CD4-positive, alpha-beta T cell (primary cell): Measurements from ENCODE around the gene P3H2. TPM values are rescaled to one million over a fixed set of nuclear protein-coding genes. Genes with fewer than 3 reads are reported as not detected.

Source experiments
- ATAC-seq: fragments of 200-7000 bp; cut with Tn5 transposase; one replicate; pipeline ENCODE4 v1.10.0; 2022; ENCODE audit warnings: mild to moderate bottlenecking; ENCODE audit not compliant: poor library complexity
- CTCF ChIA-PET: fragments of 350-600 bp; sonication (Branson Sonifier 250); formaldehyde crosslinking; loops from one replicate; lab custom pipeline; 2021; ENCODE audit warnings: antibody characterized with exemption, inconsistent platforms; lab: Charles Lee
- POLR2A ChIA-PET: fragments of 350-600 bp; sonication (Branson Sonifier 250); formaldehyde crosslinking; loops from one replicate; lab custom pipeline; 2021; ENCODE audit warnings: antibody characterized with exemption, inconsistent platforms; lab: Charles Lee
- DNase-seq, 14 experiments: peaks; one replicate each; pipeline ENCODE4 v3.0.0-alpha.2; 2013 to 2020; ENCODE audit warnings: mixed read lengths in 2 of 14
- H3K27ac ChIP-seq, 2 donors: one replicate each; pipeline versions ENCODE4 v1.5.1 to v1.7.0; 2013; ENCODE audit warnings: low read length in 2 of 2, low read depth in 1 of 2, mild to moderate bottlenecking in 1 of 2
- H3K27me3 ChIP-seq, 2 experiments: 1 replicate in 1 of 2; 2 replicates in 1 of 2; pipeline versions ENCODE4 v1.6.1 to v1.7.0; 2013; ENCODE audit warnings: low read length in 2 of 2, control low read depth in 1 of 2, mild to moderate bottlenecking in 1 of 2, moderate library complexity in 1 of 2; ENCODE audit not compliant: insufficient read depth in 2 of 2, control insufficient read depth in 1 of 2
- H3K36me3 ChIP-seq: one replicate; pipeline ENCODE4 v1.6.1; 2013; ENCODE audit warnings: low read length, control low read depth; ENCODE audit not compliant: insufficient read depth
- H3K4me1 ChIP-seq: one replicate; pipeline ENCODE4 v1.6.1; 2013; ENCODE audit warnings: low read length, control low read depth; ENCODE audit not compliant: insufficient read depth
- H3K4me3 ChIP-seq: one replicate; pipeline ENCODE4 v1.5.1; 2013; ENCODE audit warnings: mild to moderate bottlenecking, low read length, moderate library complexity
- H3K9me3 ChIP-seq, 2 experiments: 1 replicate in 1 of 2; 2 replicates in 1 of 2; pipeline versions ENCODE4 v1.6.1 to v1.7.0; 2013; ENCODE audit warnings: low read length in 2 of 2, mild to moderate bottlenecking in 2 of 2, control low read depth in 1 of 2, moderate library complexity in 1 of 2; ENCODE audit not compliant: control insufficient read depth in 1 of 2, insufficient read depth in 1 of 2
- H3K27ac Mint-ChIP-seq: one replicate; pipeline ENCODE4 v1.8.0; 2020; ENCODE audit warnings: mixed read lengths
- H3K27me3 Mint-ChIP-seq: one replicate; pipeline ENCODE4 v1.8.0; 2021; ENCODE audit warnings: mixed read lengths
- H3K36me3 Mint-ChIP-seq: one replicate; pipeline ENCODE4 v1.8.0; 2021; ENCODE audit warnings: low read depth, mixed read lengths
- H3K4me1 Mint-ChIP-seq: one replicate; pipeline ENCODE4 v1.8.0; 2021; ENCODE audit warnings: low read depth, mixed read lengths
- H3K4me3 Mint-ChIP-seq: one replicate; pipeline ENCODE4 v1.8.0; 2020; ENCODE audit warnings: mild to moderate bottlenecking, mixed read lengths
- H3K9me3 Mint-ChIP-seq: one replicate; pipeline ENCODE4 v1.8.0; 2020; ENCODE audit warnings: mixed read lengths
- intact Hi-C, 2 experiments: fragments of 100-400 bp; cut with DNase I in 1 of 2; cut with micrococcal nuclease in 1 of 2; formaldehyde crosslinking; loops; one replicate each; pipeline versions ENCODE4 v1.15.1 to v1.9.0; 2023 to 2025; cut with DNase I, micrococcal nuclease
- total RNA-seq, 174 experiments: library from RNA in 2 of 174; stranded (reverse) in 2 of 174; gene quantifications; one replicate each; pipeline ENCODE4 v1.2.3 and lab custom pipeline; 2021 to 2026
- TF ChIP-seq, protein P1 (sequence below): fragments of 200-600 bp; IDR thresholded peaks from one replicate; pipeline ENCODE4 v1.8.0; 2022; ENCODE audit warnings: antibody characterized with exemption, mild to moderate bottlenecking

The P3H2 gene
- total RNA-seq, 2 experiments from 2014 or later, result not detected

DNA sequence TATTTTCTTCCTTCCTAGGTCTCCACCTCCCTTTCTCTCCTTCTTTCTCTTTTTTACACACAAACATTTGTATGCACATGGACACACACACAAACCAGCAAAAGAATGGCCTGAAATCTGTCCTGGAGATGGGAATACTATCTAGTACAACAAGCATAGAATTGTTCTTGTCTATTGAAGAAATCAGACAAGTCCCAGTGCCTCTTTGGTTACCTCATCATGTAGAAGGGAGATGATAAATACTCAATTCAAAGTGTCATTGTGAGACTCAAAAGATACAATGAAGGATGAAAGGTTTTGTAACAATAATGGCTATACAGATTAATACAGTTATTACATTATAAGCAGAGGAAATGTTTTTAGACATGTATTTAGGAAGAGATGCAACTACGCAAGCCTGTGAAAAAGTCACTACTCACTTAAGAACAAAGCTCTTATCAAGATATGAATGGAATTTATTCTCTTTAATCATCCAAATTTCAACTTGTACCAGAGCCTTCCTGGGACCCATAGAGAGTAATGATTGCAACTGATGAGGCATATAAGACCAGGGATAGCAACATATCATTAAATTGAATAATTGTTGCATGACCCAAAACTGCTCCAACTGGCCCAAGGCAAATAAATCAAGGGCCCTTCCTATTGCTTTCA, 43.2 kb downstream of the P3H2 start:
- POLR2A ChIA-PET, result no interaction called here
- TF ChIP-seq, protein P1, sequence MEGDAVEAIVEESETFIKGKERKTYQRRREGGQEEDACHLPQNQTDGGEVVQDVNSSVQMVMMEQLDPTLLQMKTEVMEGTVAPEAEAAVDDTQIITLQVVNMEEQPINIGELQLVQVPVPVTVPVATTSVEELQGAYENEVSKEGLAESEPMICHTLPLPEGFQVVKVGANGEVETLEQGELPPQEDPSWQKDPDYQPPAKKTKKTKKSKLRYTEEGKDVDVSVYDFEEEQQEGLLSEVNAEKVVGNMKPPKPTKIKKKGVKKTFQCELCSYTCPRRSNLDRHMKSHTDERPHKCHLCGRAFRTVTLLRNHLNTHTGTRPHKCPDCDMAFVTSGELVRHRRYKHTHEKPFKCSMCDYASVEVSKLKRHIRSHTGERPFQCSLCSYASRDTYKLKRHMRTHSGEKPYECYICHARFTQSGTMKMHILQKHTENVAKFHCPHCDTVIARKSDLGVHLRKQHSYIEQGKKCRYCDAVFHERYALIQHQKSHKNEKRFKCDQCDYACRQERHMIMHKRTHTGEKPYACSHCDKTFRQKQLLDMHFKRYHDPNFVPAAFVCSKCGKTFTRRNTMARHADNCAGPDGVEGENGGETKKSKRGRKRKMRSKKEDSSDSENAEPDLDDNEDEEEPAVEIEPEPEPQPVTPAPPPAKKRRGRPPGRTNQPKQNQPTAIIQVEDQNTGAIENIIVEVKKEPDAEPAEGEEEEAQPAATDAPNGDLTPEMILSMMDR, result no peak
- Histone ChIP-seq H3K27ac (no peak overlapping the region), H3K36me3 (no peaks in the 10 kb centered on the region), H3K27me3 (peaks cover 4 to 5% of the 10 kb centered on the region in 2 experiments), H3K4me1 (no peaks in the 10 kb centered on the region), H3K9me3 (no peaks in the 10 kb centered on the region), H3K4me3 (no peak overlapping the region)
- intact Hi-C loops, result no loop called here
- CTCF ChIA-PET, result no interaction called here
- Mint-ChIP-seq H3K27me3 (peaks cover 46% of the 10 kb centered on the region), H3K27ac (no peak overlapping the region), H3K4me1 (no peaks in the 10 kb centered on the region), H3K9me3 (no peaks in the 10 kb centered on the region), H3K36me3 (no peaks in the 10 kb centered on the region), H3K4me3 (no peak overlapping the region)
- ATAC-seq, result no peak
- DNase-seq, result no peak

- no peaks in the 10 kb centered on the region for H3K36me3 Mint-ChIP-seq
- no peak overlapping the region for H3K4me3 Mint-ChIP-seq
- Histone ChIP-seq H3K27me3 (peaks cover 4 to 5% of the 10 kb centered on the region in 2 experiments), H3K4me1 (no peaks in the 10 kb centered on the region), H3K27ac (no peak overlapping the region), H3K9me3 (no peaks in the 10 kb centered on the region), H3K36me3 (no peaks in the 10 kb centered on the region), H3K4me3 (no peak overlapping the region)
- peaks cover 42% of the 10 kb centered on the region for H3K27me3 Mint-ChIP-seq
- DNase-seq (no peak), ATAC-seq (no peak)
- H3K4me1 Mint-ChIP-seq, result no peaks in the 10 kb centered on the region
- H3K9me3 Mint-ChIP-seq, result no peaks in the 10 kb centered on the region
- intact Hi-C loops, result no loop called here
- TF ChIP-seq, protein P1, result no peak
- no peak overlapping the region for H3K27ac Mint-ChIP-seq
- ChIA-PET POLR2A (no interaction called here), CTCF (no interaction called here)
Measured at GRCh38 chr3:190076601-190077394, 43.9 kb downstream of the P3H2 start.

DNA sequence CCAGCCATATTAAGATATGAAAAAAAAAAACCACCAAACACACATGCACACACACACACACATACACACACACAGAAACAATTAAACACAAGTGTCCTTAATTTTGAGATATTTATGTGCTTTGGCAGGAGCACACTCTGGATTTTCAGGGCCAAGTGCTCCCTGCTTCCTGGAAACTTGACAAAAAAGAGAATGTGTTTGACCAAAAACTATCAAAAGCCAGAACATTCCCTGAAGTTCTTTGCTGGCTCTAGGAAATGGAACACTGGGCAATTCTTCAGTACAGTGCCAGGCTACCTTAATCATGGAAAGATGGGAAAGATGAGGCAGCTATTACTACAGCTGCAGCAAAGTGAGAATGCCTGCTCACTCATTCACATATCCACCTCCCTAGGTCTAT, 44.6 kb downstream of the P3H2 start:
- Histone ChIP-seq H3K4me3 (no peak overlapping the region), H3K27ac (no peak overlapping the region), H3K36me3 (no peaks in the 10 kb centered on the region), H3K27me3 (peaks cover 4 to 5% of the 10 kb centered on the region in 2 experiments), H3K4me1 (no peaks in the 10 kb centered on the region), H3K9me3 (no peaks in the 10 kb centered on the region)
- H3K9me3 Mint-ChIP-seq, result no peaks in the 10 kb centered on the region
- TF ChIP-seq, protein P1, result no peak
- intact Hi-C loops, result no loop called here
- DNase-seq (no peak), ATAC-seq (no peak)
- ChIA-PET CTCF (no interaction called here), POLR2A (no interaction called here)
- H3K27me3 Mint-ChIP-seq, result peaks cover 45% of the 10 kb centered on the region
- no peaks in the 10 kb centered on the region for H3K36me3 Mint-ChIP-seq
- no peaks in the 10 kb centered on the region for H3K4me1 Mint-ChIP-seq
- no peak overlapping the region for H3K27ac Mint-ChIP-seq
- H3K4me3 Mint-ChIP-seq, result no peak overlapping the region
